Fibroblast of skin of right biceps (primary cell): ENCODE results near the gene RSPH9.
"Not testable (repeated sequence)": the region's sequence is repeated elsewhere in the genome, so short reads cannot be mapped to it uniquely, and the experiment has no call there.

Experiments
- DNase-seq: peaks from one replicate; pipeline ENCODE4 v3.0.0-alpha.2; 2013

RSPH9 gene

GRCh38 chr6:43689421-43689820 is 44.6 kb downstream of the RSPH9 start:
- DNase-seq = no peak

GRCh38 chr6:43695215-43695966 is 50.6 kb downstream of the RSPH9 start:
- DNase-seq = no peak

GRCh38 chr6:43695967-43696291 is 51.1 kb downstream of the RSPH9 start:
- no peak for DNase-seq

- no peak for DNase-seq
These were observed 52.6 kb downstream of the RSPH9 start for GRCh38 chr6:43697421-43697820.

- DNase-seq = peak; percentile 33
These were observed 53.9 kb downstream of the RSPH9 start for GRCh38 chr6:43698584-43699349.

- DNase-seq = no peak
These were observed 54.8 kb downstream of the RSPH9 start for GRCh38 chr6:43699564-43700186.

- DNase-seq = not testable (repeated sequence)
These were observed 56.2 kb downstream of the RSPH9 start for GRCh38 chr6:43700939-43701560.

- no peak for DNase-seq
These were observed 57.3 kb downstream of the RSPH9 start for GRCh38 chr6:43702171-43702533.

GRCh38 chr6:43702534-43703440 is 58.0 kb downstream of the RSPH9 start:
- peak; percentile 94 for DNase-seq

- DNase-seq = no peak
These were observed 58.9 kb downstream of the RSPH9 start for GRCh38 chr6:43703512-43704429.

GRCh38 chr6:43705996-43706395 is 61.2 kb downstream of the RSPH9 start:
- no peak for DNase-seq

- no peak for DNase-seq
These were observed 62.0 kb downstream of the RSPH9 start for GRCh38 chr6:43706788-43707187.

- no peak for DNase-seq
These were observed 62.4 kb downstream of the RSPH9 start for GRCh38 chr6:43707269-43707668.

- no peak for DNase-seq
These were observed 62.9 kb downstream of the RSPH9 start for GRCh38 chr6:43707767-43708166.

- DNase-seq = peak; percentile 44
These were observed 64.2 kb downstream of the RSPH9 start for GRCh38 chr6:43708860-43709653.

- no peak for DNase-seq
These were observed 64.9 kb downstream of the RSPH9 start for GRCh38 chr6:43709654-43710303.

- no peak for DNase-seq
These were observed 65.7 kb downstream of the RSPH9 start for GRCh38 chr6:43710576-43710975.

- no peak for DNase-seq
These were observed 67.7 kb downstream of the RSPH9 start for GRCh38 chr6:43712579-43712978.

GRCh38 chr6:43713643-43714310 is 68.9 kb downstream of the RSPH9 start:
- DNase-seq = no peak
